Psoas muscle (tissue), 8 donors: ENCODE data around the gene RASSF8. TPM values are rescaled to one million over a fixed set of nuclear protein-coding genes. Genes with fewer than 3 reads are reported as not detected.

Experiments used
- ATAC-seq, 4 donors: fragments of 200-7000 bp; cut with Tn5 transposase; one replicate each; pipeline ENCODE4 v1.9.1; 2020; ENCODE audit warnings: moderate library complexity in 3 of 4, mild to moderate bottlenecking in 2 of 4
- DNase-seq, 2 donors: peaks; one replicate each; pipeline ENCODE4 v3.0.0-alpha.2; 2020
- H3K27ac ChIP-seq: fragments of 200-600 bp; one replicate; pipeline ENCODE4 v1.8.0; 2022
- H3K27me3 ChIP-seq, 3 donors: fragments of 200-600 bp in 1 of 3; one replicate each; pipeline versions ENCODE4 v1.6.1 to v1.8.0; 2013 to 2022; ENCODE audit warnings: low read length in 2 of 3, mild to moderate bottlenecking in 2 of 3, moderate library complexity in 1 of 3; ENCODE audit not compliant: insufficient read depth in 3 of 3
- H3K36me3 ChIP-seq, 2 donors: fragments of 200-600 bp in 1 of 2; one replicate each; pipeline versions ENCODE4 v1.6.1 to v1.8.0; 2013 to 2022; ENCODE audit warnings: low read depth in 1 of 2, mild to moderate bottlenecking in 1 of 2, moderate library complexity in 1 of 2; ENCODE audit not compliant: insufficient read depth in 1 of 2
- H3K4me1 ChIP-seq: fragments of 200-600 bp; one replicate; pipeline ENCODE4 v1.8.0; 2022
- H3K4me3 ChIP-seq: fragments of 200-600 bp; one replicate; pipeline ENCODE4 v1.8.0; 2022; ENCODE audit warnings: mild to moderate bottlenecking
- H3K9me3 ChIP-seq: fragments of 200-600 bp; one replicate; pipeline ENCODE4 v1.8.0; 2022
- CTCF ChIP-seq: fragments of 200-600 bp; IDR thresholded peaks from one replicate; pipeline ENCODE4 v1.8.0; 2022; ENCODE audit warnings: antibody characterized with exemption
- WGBS, 3 donors: extraction: QIAGEN DNeasy Blood & Tissue Kit; methylation state at CpG; one replicate each; pipeline versions ENCODE4 v1.1.6 to v1.1.7; 2013; 5-methylcytosine and 5-hydroxymethylcytosine counted together
- intact Hi-C, 2 donors: fragments of 100-400 bp; cut with DNase I; formaldehyde crosslinking; loops; one replicate each; pipeline versions ENCODE4 v1.11.0 to v1.14.2; 2022
- polyA plus RNA-seq, 3 donors: library from polyadenylated mRNA; stranded (reverse); fragments of 200-250 nt; gene quantifications; one replicate each; pipeline ENCODE4 v1.2.3, GENCODE V29; 2013
- total RNA-seq, 4 donors: library from RNA; stranded (reverse); fragmentation: NEBNext Ultra II Directional in 2 of 4; extraction: Animal tissue kit (Norgen Biotek cat#: 25700) in 2 of 4; gene quantifications; one replicate each; pipeline versions ENCODE4 v1.2.1 to v1.2.4, GENCODE V29; 2021 to 2023
- donor health status: healthy with polysubstance abuse.
- donor health status: DM: no; HTN: no; CAD: no; lungs with moderate emphysema.
- donor health status: Bipolar disorder and iron deficiency.
- donor health status: healthy.
- donor health status: DM: yes; HTN: yes; CAD: no.
- donor health status: DM: no; HTN: no; CAD: no.
- donor health status: DM: no; HTN: no; CAD: no.
- donor health status: DM: yes; HTN: yes; CAD: no.

The RASSF8 gene
- total and polyA plus RNA-seq, 7 donors, result 7.7 to 80.3 (median 41.9) TPM

GRCh38 chr12:26017484-26018211 is 59.2 kb downstream of the RASSF8 start:
- no peaks in the 10 kb centered on the region for H3K36me3 ChIP-seq
- no peaks in the 10 kb centered on the region for H3K9me3 ChIP-seq
- H3K4me3 ChIP-seq, result no peak overlapping the region
- intact Hi-C loops, result no loop called here
- TF ChIP-seq CTCF, result peak; percentile 57
- H3K27me3 ChIP-seq, result no peaks in the 10 kb centered on the region
- H3K27ac ChIP-seq, result peak overlapping the region; percentile 32
- 48 to 78% (median 56%) methylated on average over 4 of the region's 4 CpGs for WGBS, 3 donors
- peaks cover 33% of the 10 kb centered on the region for H3K4me1 ChIP-seq
- ATAC-seq (peak in 3 of 4 donors; percentile 23 to 71 (median 41)), DNase-seq (peak in 1 of 2 donors; percentile 32)

GRCh38 chr12:26018926-26019325 is 60.4 kb downstream of the RASSF8 start:
- 82 to 84% (median 83%) methylated on average over 2 of the region's 2 CpGs for WGBS, 3 donors
- Histone ChIP-seq H3K27me3 (no peaks in the 10 kb centered on the region), H3K27ac (no peak overlapping the region), H3K4me1 (peaks cover 22% of the 10 kb centered on the region), H3K36me3 (no peaks in the 10 kb centered on the region), H3K9me3 (no peaks in the 10 kb centered on the region), H3K4me3 (no peak overlapping the region)
- DNase-seq (no peak), ATAC-seq (peak in 3 of 4 donors; percentile 51 to 77 (median 53))
- intact Hi-C loops, result no loop called here
- no peak for TF ChIP-seq CTCF

- ATAC-seq (no peak), DNase-seq (no peak)
- intact Hi-C loops, result no loop called here
- Histone ChIP-seq H3K36me3 (no peaks in the 10 kb centered on the region), H3K27me3 (no peaks in the 10 kb centered on the region), H3K27ac (no peak overlapping the region), H3K4me1 (peaks cover 17% of the 10 kb centered on the region), H3K9me3 (no peaks in the 10 kb centered on the region), H3K4me3 (no peak overlapping the region)
- WGBS, 3 donors, result 79 to 89% (median 80%) methylated on average over 2 of the region's 2 CpGs
- TF ChIP-seq CTCF, result no peak
These were observed 63.1 kb downstream of the RASSF8 start for GRCh38 chr12:26021534-26021933.

- no peak for TF ChIP-seq CTCF
- Histone ChIP-seq H3K4me1 (peaks cover 17% of the 10 kb centered on the region), H3K27me3 (no peaks in the 10 kb centered on the region), H3K36me3 (no peaks in the 10 kb centered on the region), H3K9me3 (no peaks in the 10 kb centered on the region), H3K27ac (no peak overlapping the region), H3K4me3 (no peak overlapping the region)
- DNase-seq, result no peak
- 78 to 83% (median 80%) methylated on average over 3 of the region's 3 CpGs for WGBS, 3 donors
- intact Hi-C loops, result no loop called here
- no peak for ATAC-seq
These were observed 63.6 kb downstream of the RASSF8 start for GRCh38 chr12:26022043-26022442.

- WGBS, 3 donors, result 93 to 100% (median 95%) methylated on average over 1 of the region's 1 CpG
- intact Hi-C loops, result loop anchor here in 1 of 2 donors (5.0 kb wide), 1 partner anchor 1039 kb away; no protein-coding TSS in a partner anchor
- no peak overlapping the region for H3K27ac ChIP-seq
- no peak overlapping the region for H3K4me3 ChIP-seq
- H3K27me3 ChIP-seq, result no peaks in the 10 kb centered on the region
- no peaks in the 10 kb centered on the region for H3K9me3 ChIP-seq
- H3K4me1 ChIP-seq, result peaks cover 7% of the 10 kb centered on the region
- ATAC-seq (no peak), DNase-seq (no peak)
- no peak for TF ChIP-seq CTCF
- no peaks in the 10 kb centered on the region for H3K36me3 ChIP-seq
These were observed 68.2 kb downstream of the RASSF8 start for GRCh38 chr12:26026713-26027112.
